Lower leg skin (tissue), 3 donors: ENCODE data around the gene PATJ.

ENCODE experiments used
- POLR2A ChIP-seq, 2 donors: fragments of 450-650 bp; IDR thresholded peaks; one replicate each; pipeline ENCODE4 v1.6.1; 2016 to 2017; ENCODE audit warnings: antibody characterized with exemption in 2 of 2, mild to moderate bottlenecking in 1 of 2, moderate library complexity in 1 of 2
- TF ChIP-seq, protein P1 (sequence below), 3 donors: fragments of 450-650 bp; IDR thresholded peaks; one replicate each; pipeline ENCODE4 v1.5.1; 2016; ENCODE audit warnings: antibody characterized with exemption in 3 of 3, mild to moderate bottlenecking in 3 of 3, moderate library complexity in 2 of 3

DNA sequence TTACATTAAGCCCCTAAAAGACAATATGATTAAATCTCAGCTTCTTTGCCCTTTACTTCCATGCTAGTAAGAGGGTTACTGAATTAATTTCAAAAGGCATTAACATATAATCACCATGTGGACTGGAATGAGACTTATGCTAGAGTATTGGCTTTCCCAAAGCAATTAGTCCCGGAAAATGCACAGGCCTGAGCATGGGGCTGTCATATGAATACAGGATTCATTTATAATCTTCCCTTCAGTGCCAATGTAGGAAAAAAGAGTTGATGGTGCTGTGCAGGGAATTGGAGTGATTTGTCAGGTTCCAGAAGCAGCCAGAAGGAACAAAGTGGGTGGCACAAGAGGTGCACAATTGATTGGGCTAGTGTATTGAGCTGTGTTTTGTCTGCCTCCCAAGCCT is 253.4 kb downstream of the PATJ start:
- TF ChIP-seq, protein P1, sequence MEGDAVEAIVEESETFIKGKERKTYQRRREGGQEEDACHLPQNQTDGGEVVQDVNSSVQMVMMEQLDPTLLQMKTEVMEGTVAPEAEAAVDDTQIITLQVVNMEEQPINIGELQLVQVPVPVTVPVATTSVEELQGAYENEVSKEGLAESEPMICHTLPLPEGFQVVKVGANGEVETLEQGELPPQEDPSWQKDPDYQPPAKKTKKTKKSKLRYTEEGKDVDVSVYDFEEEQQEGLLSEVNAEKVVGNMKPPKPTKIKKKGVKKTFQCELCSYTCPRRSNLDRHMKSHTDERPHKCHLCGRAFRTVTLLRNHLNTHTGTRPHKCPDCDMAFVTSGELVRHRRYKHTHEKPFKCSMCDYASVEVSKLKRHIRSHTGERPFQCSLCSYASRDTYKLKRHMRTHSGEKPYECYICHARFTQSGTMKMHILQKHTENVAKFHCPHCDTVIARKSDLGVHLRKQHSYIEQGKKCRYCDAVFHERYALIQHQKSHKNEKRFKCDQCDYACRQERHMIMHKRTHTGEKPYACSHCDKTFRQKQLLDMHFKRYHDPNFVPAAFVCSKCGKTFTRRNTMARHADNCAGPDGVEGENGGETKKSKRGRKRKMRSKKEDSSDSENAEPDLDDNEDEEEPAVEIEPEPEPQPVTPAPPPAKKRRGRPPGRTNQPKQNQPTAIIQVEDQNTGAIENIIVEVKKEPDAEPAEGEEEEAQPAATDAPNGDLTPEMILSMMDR (IDR thresholded peaks at IDR 0.05), result no peak
- no peak for TF ChIP-seq POLR2A (IDR thresholded peaks at IDR 0.05)
